H1 (cell line): Measurements from ENCODE around the gene C17orf107. TPM values are rescaled to one million over a fixed set of nuclear protein-coding genes. Genes with fewer than 3 reads are reported as not detected.

Experiments used
- CTCF ChIA-PET: fragments of 300-600 bp; sonication (Branson Sonifier 250); formaldehyde crosslinking; loops from one replicate; lab custom pipeline; 2021; ENCODE audit not compliant: partially characterized antibody; lab: Charles Lee
- POLR2A ChIA-PET: fragments of 300-600 bp; sonication (Branson Sonifier 250); formaldehyde crosslinking; loops from one replicate; lab custom pipeline; 2021; ENCODE audit warnings: inconsistent platforms; ENCODE audit not compliant: partially characterized antibody; lab: Charles Lee
- DNase-seq, 2 experiments: peaks; one replicate each; pipeline versions ENCODE4 v3.0.0 to v3.0.0-alpha.2; 2010 to 2022; ENCODE audit warnings: low spot score in 2 of 2, low read depth in 1 of 2, mixed read lengths in 1 of 2
- FAIRE-seq: peaks from 2 replicates; lab custom pipeline; 2011; peaks lifted over from hg19 to GRCh38; lab: Jason Lieb, UNC
- H2AFZ ChIP-seq: 2 replicates; pipeline ENCODE4 v1.8.1; 2012; ENCODE audit warnings: low read length, inconsistent platforms
- H2AK5ac ChIP-seq: 2 replicates; pipeline ENCODE4 v1.6.1; 2013; ENCODE audit warnings: low read depth, low read length
- H2BK120ac ChIP-seq: replicated peaks from 2 replicates; pipeline ENCODE3; 2013; ENCODE audit warnings: low read depth, low read length, inconsistent platforms
- H2BK12ac ChIP-seq: 2 replicates; pipeline ENCODE4 v1.6.1; 2013; ENCODE audit warnings: low read depth, low read length
- H2BK15ac ChIP-seq: 2 replicates; pipeline ENCODE4 v1.6.1; 2013; ENCODE audit warnings: low read length
- H2BK20ac ChIP-seq: 2 replicates; pipeline ENCODE4 v1.6.1; 2013; ENCODE audit warnings: low read length
- H2BK5ac ChIP-seq: 2 replicates; pipeline ENCODE4 v1.6.1; 2013; ENCODE audit warnings: low read depth, low read length
- H3K14ac ChIP-seq: 2 replicates; pipeline ENCODE4 v1.6.1; 2013; ENCODE audit warnings: inconsistent platforms; ENCODE audit not compliant: insufficient read length
- H3K18ac ChIP-seq: 2 replicates; pipeline ENCODE4 v1.6.1; 2013; ENCODE audit warnings: low read length; ENCODE audit errors: extremely low read depth
- H3K23ac ChIP-seq: 2 replicates; pipeline ENCODE4 v1.6.1; 2013; ENCODE audit warnings: inconsistent platforms; ENCODE audit not compliant: insufficient read length
- H3K23me2 ChIP-seq: 2 replicates; pipeline ENCODE4 v1.6.1; 2013; ENCODE audit warnings: low read depth, low read length
- H3K27ac ChIP-seq: 2 replicates; pipeline ENCODE4 v1.6.1; 2011; ENCODE audit warnings: low read depth, low read length, inconsistent platforms
- H3K27me3 ChIP-seq, 4 experiments: replicated peaks in 1 of 4; 1 replicate in 1 of 4; 2 replicates in 3 of 4; pipeline versions ENCODE4 v1.6.1 to v1.8.1; 2011 to 2013; ENCODE audit warnings: low read length in 3 of 4, mild to moderate bottlenecking in 3 of 4, inconsistent platforms in 2 of 4, mixed read lengths in 2 of 4, moderate library complexity in 1 of 4; ENCODE audit not compliant: control insufficient read depth in 3 of 4, insufficient read depth in 3 of 4; ENCODE audit errors: extremely low read depth in 1 of 4
- H3K36me3 ChIP-seq, 4 experiments: 2 replicates each; pipeline versions ENCODE4 v1.6.1 to v1.8.1; 2011 to 2013; ENCODE audit warnings: mild to moderate bottlenecking in 4 of 4, low read length in 3 of 4, moderate library complexity in 2 of 4, control low read depth in 1 of 4, inconsistent platforms in 1 of 4; ENCODE audit not compliant: insufficient read depth in 4 of 4, control insufficient read depth in 2 of 4
- H3K4ac ChIP-seq: replicated peaks from 2 replicates; pipeline ENCODE3; 2013; ENCODE audit warnings: low read length, low read depth, mixed read lengths, inconsistent platforms; ENCODE audit not compliant: insufficient read length
- H3K4me1 ChIP-seq, 4 experiments: replicated peaks in 1 of 4; 1 replicate in 1 of 4; 2 replicates in 3 of 4; pipeline versions ENCODE4 v1.6.1 to v1.8.1; 2011 to 2013; ENCODE audit warnings: low read length in 3 of 4, inconsistent platforms in 2 of 4, mixed read lengths in 1 of 4; ENCODE audit not compliant: insufficient read depth in 4 of 4, control insufficient read depth in 3 of 4
- H3K4me2 ChIP-seq, 2 experiments: 2 replicates each; pipeline versions ENCODE4 v1.6.1 to v1.8.1; 2011 to 2013; ENCODE audit warnings: low read depth in 2 of 2, low read length in 2 of 2, control low read depth in 1 of 2, inconsistent platforms in 1 of 2, mild to moderate bottlenecking in 1 of 2; ENCODE audit not compliant: insufficient read depth in 1 of 2
- H3K4me3 ChIP-seq, 4 experiments: fragments of 200-600, 300-600 bp in 1 of 4; sonication (generic), shearing (Covaris generic), sonication (Bioruptor Twin) in 1 of 4; 2 replicates each; pipeline versions ENCODE4 v1.5.1 to v1.8.1; 2011 to 2016; ENCODE audit warnings: low read length in 4 of 4, low read depth in 3 of 4, control low read depth in 2 of 4, inconsistent platforms in 2 of 4, mild to moderate bottlenecking in 2 of 4, mixed read lengths in 1 of 4, moderate library complexity in 1 of 4; ENCODE audit not compliant: insufficient read depth in 2 of 4; ENCODE audit errors: extremely low read depth in 1 of 4
- H3K56ac ChIP-seq: replicated peaks from 2 replicates; pipeline ENCODE3; 2013; ENCODE audit warnings: low read depth, mild to moderate bottlenecking, mixed read lengths, low read length, inconsistent platforms; ENCODE audit not compliant: insufficient read length
- H3K79me1 ChIP-seq: 2 replicates; pipeline ENCODE4 v1.6.1; 2013; ENCODE audit warnings: low read depth, low read length, control low read depth
- H3K79me2 ChIP-seq, 2 experiments: 2 replicates each; pipeline versions ENCODE4 v1.6.1 to v1.8.1; 2012 to 2013; ENCODE audit warnings: low read length in 2 of 2, mild to moderate bottlenecking in 2 of 2, inconsistent platforms in 1 of 2; ENCODE audit not compliant: insufficient read depth in 2 of 2, control insufficient read depth in 1 of 2
- H3K9ac ChIP-seq, 4 experiments: replicated peaks in 1 of 4; 1 replicate in 1 of 4; 2 replicates in 3 of 4; pipeline versions ENCODE4 v1.6.1 to v1.8.1; 2011 to 2013; ENCODE audit warnings: low read depth in 3 of 4, low read length in 3 of 4, control low read depth in 2 of 4, mild to moderate bottlenecking in 2 of 4, moderate library complexity in 2 of 4, inconsistent platforms in 1 of 4; ENCODE audit errors: extremely low read depth in 1 of 4
- H3K9me3 ChIP-seq, 2 experiments: 2 replicates each; pipeline versions ENCODE4 v1.6.1 to v1.8.1; 2012 to 2013; ENCODE audit warnings: mild to moderate bottlenecking in 2 of 2, moderate library complexity in 2 of 2, control low read depth in 1 of 2, inconsistent platforms in 1 of 2, low read depth in 1 of 2, low read length in 1 of 2, mixed read lengths in 1 of 2; ENCODE audit not compliant: insufficient read depth in 2 of 2
- H4K20me1 ChIP-seq, 2 experiments: replicated peaks in 1 of 2; 2 replicates each; pipeline versions ENCODE3 to v1.8.1; 2011 to 2013; ENCODE audit warnings: inconsistent platforms in 2 of 2, low read length in 2 of 2, mild to moderate bottlenecking in 1 of 2; ENCODE audit not compliant: insufficient read depth in 2 of 2, control insufficient read depth in 1 of 2
- H4K5ac ChIP-seq: 2 replicates; pipeline ENCODE4 v1.6.1; 2013; ENCODE audit warnings: low read length, low read depth, mixed read lengths, inconsistent platforms; ENCODE audit not compliant: insufficient read length
- H4K8ac ChIP-seq: 2 replicates; pipeline ENCODE4 v1.8.0; 2013; ENCODE audit warnings: mild to moderate bottlenecking, moderate library complexity, low read length, inconsistent platforms; ENCODE audit not compliant: insufficient read depth; ENCODE audit errors: extremely low read depth
- H4K91ac ChIP-seq: replicated peaks from 2 replicates; pipeline ENCODE3; 2013; ENCODE audit warnings: low read length, mixed read lengths, inconsistent platforms; ENCODE audit not compliant: insufficient read length
- CHD1 ChIP-seq: IDR thresholded peaks from 2 replicates; pipeline ENCODE4 v1.6.1; 2012; ENCODE audit warnings: low read depth, low read length, improper control_type of control experiment
- WGBS, 2 experiments: shearing (Covaris generic) in 1 of 2; methylation state at CpG; one replicate each; pipeline versions ENCODE4 v1.1.6 to v1.1.7; 2013 to 2015; ENCODE audit warnings: low lambda C conversion rate in 2 of 2, mixed read lengths in 2 of 2, inconsistent platforms in 1 of 2, low coverage in 1 of 2, missing lambda C conversion rate in 1 of 2; ENCODE audit not compliant: insufficient replicate concordance in 2 of 2, insufficient coverage in 1 of 2, insufficient read length in 1 of 2; ENCODE audit errors: extremely low coverage in 1 of 2, missing lambda C conversion rate in 1 of 2; 5-methylcytosine and 5-hydroxymethylcytosine counted together
- polyA plus RNA-seq, 7 experiments: library from polyadenylated mRNA; depleted of rRNA in 3 of 7; stranded (reverse) in 5 of 7; unstranded in 2 of 7; fragments of >200 nt in 5 of 7; fragments of 200-250 nt in 2 of 7; gene quantifications; 1 replicate in 5 of 7; 2 replicates in 1 of 7; 4 replicates in 1 of 7; pipeline versions ENCODE4 v1.2.1 to v1.2.3, GENCODE V29; 2011 to 2013; ENCODE audit warnings: missing spikeins in 2 of 7, mixed read lengths in 2 of 7
- total RNA-seq: library from RNA; stranded (reverse); fragmentation: NEBNext Ultra II Directional; extraction: Animal tissue kit (Norgen Biotek cat#: 25700); gene quantifications from 2 replicates; pipeline ENCODE4 v1.2.1, GENCODE V29; 2021
- TF ChIP-seq, protein P1 (sequence below), 3 experiments: IDR thresholded peaks; 1 replicate in 2 of 3; 2 replicates in 1 of 3; pipeline versions ENCODE4 v1.5.1 to v1.6.1; 2011; ENCODE audit warnings: low read length in 3 of 3, mild to moderate bottlenecking in 3 of 3, inconsistent platforms in 2 of 3, low read depth in 1 of 3, moderate library complexity in 1 of 3; ENCODE audit not compliant: insufficient read depth in 1 of 3; ENCODE audit errors: control extremely low read depth in 1 of 3

The C17orf107 gene
- total and polyA plus RNA-seq, 2 of the 8 experiments (the other 6 are each of a cell fraction or from before 2014, with no cell fraction given): 0.39 to 0.45 TPM

- Histone ChIP-seq H2BK5ac (no peak overlapping the region), H3K14ac (no peak overlapping the region), H3K23ac (no peak overlapping the region), H2AFZ (no peak overlapping the region), H3K9ac (no peak overlapping the region), H4K5ac (no peak overlapping the region), H3K23me2 (no peaks in the 10 kb centered on the region), H3K4me1 (peaks cover 0 to 1% (median 0%) of the 10 kb centered on the region in 4 experiments; a peak in 1 of 7 replicates), H4K20me1 (peaks cover 0 to 2% of the 10 kb centered on the region in 2 experiments), H3K56ac (no peak overlapping the region), H3K4me3 (no peak overlapping the region), H4K8ac (no peak overlapping the region; the same call in 1 of the 2 replicates), H3K79me2 (no peaks in the 10 kb centered on the region), H3K18ac (no peak overlapping the region), H4K91ac (no peak overlapping the region), H3K27me3 (no peaks in the 10 kb centered on the region), H2AK5ac (no peak overlapping the region), H2BK120ac (no peak overlapping the region), H2BK15ac (no peak overlapping the region), H3K4me2 (no peak overlapping the region), H3K4ac (no peak overlapping the region), H3K79me1 (no peaks in the 10 kb centered on the region), H2BK20ac (no peak overlapping the region), H2BK12ac (no peak overlapping the region), H3K36me3 (peaks cover 8 to 48% (median 31%) of the 10 kb centered on the region in 4 experiments), H3K9me3 (no peaks in the 10 kb centered on the region), H3K27ac (no peak overlapping the region)
- no peak for DNase-seq
- TF ChIP-seq, protein P1, sequence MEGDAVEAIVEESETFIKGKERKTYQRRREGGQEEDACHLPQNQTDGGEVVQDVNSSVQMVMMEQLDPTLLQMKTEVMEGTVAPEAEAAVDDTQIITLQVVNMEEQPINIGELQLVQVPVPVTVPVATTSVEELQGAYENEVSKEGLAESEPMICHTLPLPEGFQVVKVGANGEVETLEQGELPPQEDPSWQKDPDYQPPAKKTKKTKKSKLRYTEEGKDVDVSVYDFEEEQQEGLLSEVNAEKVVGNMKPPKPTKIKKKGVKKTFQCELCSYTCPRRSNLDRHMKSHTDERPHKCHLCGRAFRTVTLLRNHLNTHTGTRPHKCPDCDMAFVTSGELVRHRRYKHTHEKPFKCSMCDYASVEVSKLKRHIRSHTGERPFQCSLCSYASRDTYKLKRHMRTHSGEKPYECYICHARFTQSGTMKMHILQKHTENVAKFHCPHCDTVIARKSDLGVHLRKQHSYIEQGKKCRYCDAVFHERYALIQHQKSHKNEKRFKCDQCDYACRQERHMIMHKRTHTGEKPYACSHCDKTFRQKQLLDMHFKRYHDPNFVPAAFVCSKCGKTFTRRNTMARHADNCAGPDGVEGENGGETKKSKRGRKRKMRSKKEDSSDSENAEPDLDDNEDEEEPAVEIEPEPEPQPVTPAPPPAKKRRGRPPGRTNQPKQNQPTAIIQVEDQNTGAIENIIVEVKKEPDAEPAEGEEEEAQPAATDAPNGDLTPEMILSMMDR (IDR thresholded peaks at IDR 0.05; ENCODE audit: control extremely low read depth in 1 of 3, insufficient read depth in 1 of 3, low read depth in 1 of 3, low read length in 3 of 3): no peak
- TF ChIP-seq CHD1: no peak
- 90% methylated on average over 11 of the region's 12 CpGs; no CpG with 5 or more reads in 1 of the 2 experiments for WGBS, 2 experiments
- no peak for FAIRE-seq
- ChIA-PET CTCF (interaction anchor here (0.8 to 5.2 kb wide), 8 partner anchors 9 to 320 kb away, joined by 3 to 24 read pairs (median 6); partner anchors contain the start of genes GLTPD2 and MED11), POLR2A (no interaction called here)
Observed at GRCh38 chr17:4886830-4887229, 12.5 kb upstream of the C17orf107 start.
